Stimulated activated CD8-positive, alpha-beta memory T cell treated with anti-CD3 and anti-CD28 coated beads, Interleukin-15, amount 100 ng/mL, for 48 hours (primary cell): ENCODE measurements around the gene MACROH2A1.

Source experiments
- DNase-seq, 2 donors: peaks; one replicate each; pipeline ENCODE4 v3.0.0-alpha.2; 2020; ENCODE audit warnings: low read depth in 2 of 2

Gene MACROH2A1

GRCh38 chr5:135355169-135355568 lies 43.9 kb downstream of the MACROH2A1 start:
- DNase-seq, result no peak

GRCh38 chr5:135353952-135354721 lies 44.9 kb downstream of the MACROH2A1 start:
- DNase-seq, result no peak

DNA sequence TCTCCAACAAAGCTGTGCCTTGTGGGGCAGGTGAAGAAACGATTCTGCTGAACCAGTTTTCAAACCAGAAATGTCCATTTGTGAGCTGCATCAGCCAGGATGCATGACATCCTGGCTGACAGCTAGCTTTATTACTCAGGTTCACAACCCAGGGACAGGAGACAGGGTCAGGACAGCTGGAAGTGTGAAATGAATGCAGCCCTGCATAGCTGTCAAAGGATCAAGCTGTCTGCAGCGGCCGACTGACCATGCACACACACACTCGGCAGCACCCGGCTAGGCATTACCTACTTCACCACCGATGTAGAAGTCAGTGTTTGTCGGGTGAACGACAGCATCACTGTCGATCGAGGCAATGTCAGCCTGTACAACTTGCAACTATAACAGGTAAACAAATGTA lies 48.5 kb downstream of the MACROH2A1 start:
- no peak for DNase-seq

DNA sequence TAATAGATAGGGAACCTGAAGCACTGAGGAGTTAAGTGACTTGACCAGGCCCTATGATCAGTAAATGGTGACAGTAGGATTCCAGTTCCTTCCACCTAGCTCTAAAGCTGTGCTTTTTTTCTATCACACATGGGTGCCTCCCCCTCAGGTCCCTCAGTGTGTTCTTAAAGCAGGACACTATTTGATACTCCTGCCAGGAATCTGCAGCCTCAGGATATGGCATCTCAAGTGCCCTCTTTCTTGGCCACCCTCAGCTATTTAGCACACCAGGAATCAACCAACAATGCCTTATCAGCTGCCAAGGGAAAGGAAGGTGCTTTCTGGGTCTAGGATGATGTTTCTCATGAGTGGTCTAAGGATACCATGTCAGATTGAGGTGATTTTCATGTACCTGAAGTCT lies 49.1 kb downstream of the MACROH2A1 start:
- no peak for DNase-seq

- no peak for DNase-seq
Observed at GRCh38 chr5:135349451-135349850, 49.6 kb downstream of the MACROH2A1 start.

DNA sequence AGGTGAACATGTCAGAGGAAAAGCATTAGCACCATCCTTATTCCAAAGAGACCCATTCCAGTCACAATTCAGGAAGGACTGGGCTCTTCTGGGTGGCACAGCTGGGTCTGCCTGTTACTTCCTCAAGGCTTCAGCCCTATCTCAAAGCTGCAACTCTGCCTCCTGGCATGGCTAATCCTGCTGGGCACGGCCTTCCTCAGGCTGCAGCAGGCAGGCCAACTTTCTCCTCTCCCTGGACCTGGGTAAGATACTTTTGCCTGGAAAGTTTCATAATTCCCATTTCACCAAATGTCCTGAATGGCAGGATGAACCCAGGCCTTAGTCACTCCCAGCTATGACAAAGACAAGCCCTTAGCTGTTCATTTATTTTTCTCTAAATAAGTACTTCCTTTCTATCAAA lies 50.1 kb downstream of the MACROH2A1 start:
- DNase-seq, result no peak

DNA sequence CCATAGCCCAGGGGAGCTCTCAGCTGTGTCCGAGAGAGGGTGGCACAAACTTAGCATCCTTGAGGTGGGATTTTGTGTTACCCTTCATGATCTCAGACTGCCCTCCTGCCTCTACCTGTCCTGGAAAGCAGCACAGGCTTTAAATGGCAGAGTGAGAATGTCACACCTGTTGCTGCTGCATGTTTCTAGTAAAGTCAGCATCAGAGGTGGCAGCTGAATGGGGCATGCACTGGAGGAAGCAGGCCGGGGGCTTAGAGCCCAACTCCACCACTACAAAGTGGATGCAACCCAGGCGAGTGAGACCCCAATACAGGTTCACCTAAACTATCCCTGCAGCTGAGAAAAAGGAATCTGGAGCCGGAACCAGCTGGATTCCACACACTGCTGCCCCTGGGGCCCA lies 51.6 kb downstream of the MACROH2A1 start:
- DNase-seq, result no peak

- no peak for DNase-seq
Observed at GRCh38 chr5:135345956-135346731, 52.9 kb downstream of the MACROH2A1 start.

DNA sequence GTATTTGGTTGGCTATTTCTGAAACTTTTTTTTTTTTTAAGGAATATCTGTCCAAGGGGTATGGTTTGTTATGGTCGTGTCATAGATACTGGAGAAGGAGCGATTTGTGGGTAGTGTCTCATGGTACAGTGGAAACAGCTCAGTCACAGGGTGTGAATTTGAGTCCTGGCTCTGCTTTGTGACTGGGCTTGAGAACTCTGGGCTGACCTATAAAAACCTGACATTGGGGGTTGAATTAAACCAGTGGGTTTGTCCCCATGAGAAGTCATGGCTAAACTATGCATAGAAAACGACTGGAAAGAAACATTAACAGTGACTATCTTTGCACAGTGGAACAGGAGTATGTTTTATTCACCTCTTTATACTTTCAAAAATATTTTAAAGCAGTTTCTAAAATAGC lies 54.7 kb downstream of the MACROH2A1 start:
- DNase-seq, result no peak

DNA sequence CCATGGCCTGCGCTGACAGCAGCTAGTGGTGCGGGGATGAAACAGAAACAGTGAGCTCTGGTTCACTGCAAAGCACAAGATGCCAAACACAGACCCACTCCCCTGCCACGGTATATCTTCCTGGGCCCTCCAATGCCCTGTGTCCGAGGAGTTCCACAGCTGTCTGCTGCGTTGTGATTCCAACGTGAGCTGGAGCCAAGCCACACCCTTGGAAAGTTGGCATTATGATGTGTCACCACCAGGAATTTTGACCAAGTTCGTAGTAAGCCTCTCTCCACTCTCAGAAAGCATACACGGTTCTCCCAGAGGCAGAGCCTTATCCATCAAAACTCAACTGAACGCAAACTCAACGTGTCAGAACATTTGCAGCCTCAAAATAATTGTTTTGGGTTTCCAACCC lies 55.6 kb downstream of the MACROH2A1 start:
- no peak for DNase-seq

- no peak for DNase-seq
Observed at GRCh38 chr5:135342551-135342875, 56.5 kb downstream of the MACROH2A1 start.

- no peak for DNase-seq
Observed at GRCh38 chr5:135341696-135342550, 57.1 kb downstream of the MACROH2A1 start.

DNA sequence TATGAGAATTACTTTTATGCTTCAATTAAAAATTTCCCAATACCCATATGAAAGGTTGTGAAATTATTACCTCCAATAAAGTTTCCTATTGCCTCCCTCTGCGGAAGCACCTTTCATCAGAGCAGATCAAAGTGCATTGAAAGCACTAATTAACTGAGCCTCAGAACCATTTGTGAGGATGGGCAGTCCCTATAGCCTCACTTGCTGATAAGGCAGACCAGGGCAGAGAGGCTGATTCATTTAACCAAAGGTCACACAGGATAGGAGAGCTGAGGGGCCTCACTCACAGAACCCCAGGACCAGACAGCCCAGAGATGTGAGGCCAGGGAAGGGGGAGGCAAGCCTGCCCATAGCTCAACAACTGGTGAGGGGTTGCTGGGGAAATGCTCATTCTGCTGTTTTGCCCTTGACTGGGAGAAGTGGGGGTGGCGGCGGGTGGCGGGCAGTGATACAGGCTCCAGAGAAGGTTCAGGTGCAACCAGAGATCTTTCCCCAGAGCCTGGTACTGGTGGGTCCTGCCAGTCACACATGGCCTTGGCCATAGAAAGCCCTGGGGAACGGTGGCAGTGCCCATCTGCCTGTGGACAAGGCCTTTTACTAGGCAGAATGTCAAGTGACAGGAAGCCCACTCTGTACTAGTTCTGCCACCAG lies 57.9 kb downstream of the MACROH2A1 start:
- no peak for DNase-seq

DNA sequence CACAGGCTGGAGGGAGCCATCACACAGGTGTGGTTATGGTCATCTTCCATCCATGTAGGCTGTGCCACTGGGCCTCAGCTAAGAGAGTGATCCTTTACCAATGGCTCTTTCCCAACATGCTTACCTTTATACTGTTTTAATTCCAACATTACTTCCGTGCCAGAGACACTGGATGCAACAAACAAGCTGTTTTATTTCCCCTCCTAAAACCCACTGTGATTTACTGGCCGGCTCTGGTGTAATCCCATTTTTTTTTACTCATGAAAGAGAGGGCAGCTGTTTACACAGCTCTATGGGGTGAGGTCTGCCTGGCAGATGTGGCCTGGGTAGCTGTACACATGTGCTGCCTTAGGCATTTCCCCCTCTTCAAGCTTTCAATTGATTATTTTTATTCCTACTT lies 58.5 kb downstream of the MACROH2A1 start:
- no peak for DNase-seq

- no peak for DNase-seq
Observed at GRCh38 chr5:135339623-135340022, 59.4 kb downstream of the MACROH2A1 start.

DNA sequence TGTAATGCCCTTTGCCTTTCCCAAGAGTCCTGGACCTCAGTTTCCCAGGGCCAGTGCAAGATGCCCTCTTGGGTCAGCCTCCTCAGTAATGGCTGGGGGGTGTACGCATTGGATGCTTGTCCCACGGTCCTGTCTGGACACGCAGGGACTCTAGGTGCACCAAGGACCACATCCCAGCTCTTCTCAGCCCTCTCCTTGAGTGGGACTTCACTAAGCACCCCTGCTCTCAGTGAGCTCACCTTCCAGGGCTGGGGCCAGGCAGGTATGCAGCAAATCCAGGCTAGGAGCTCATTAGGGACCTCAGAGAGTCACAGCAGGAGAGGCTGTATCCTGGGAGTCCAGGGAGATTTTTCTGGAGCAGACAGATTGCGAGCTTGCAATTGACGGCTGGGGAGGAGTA lies 59.8 kb downstream of the MACROH2A1 start:
- no peak for DNase-seq

GRCh38 chr5:135337064-135337463 lies 62.0 kb downstream of the MACROH2A1 start:
- no peak for DNase-seq

GRCh38 chr5:135335031-135335828 lies 63.8 kb downstream of the MACROH2A1 start:
- no peak for DNase-seq

GRCh38 chr5:135333732-135334515 lies 65.1 kb downstream of the MACROH2A1 start:
- DNase-seq, result no peak

DNA sequence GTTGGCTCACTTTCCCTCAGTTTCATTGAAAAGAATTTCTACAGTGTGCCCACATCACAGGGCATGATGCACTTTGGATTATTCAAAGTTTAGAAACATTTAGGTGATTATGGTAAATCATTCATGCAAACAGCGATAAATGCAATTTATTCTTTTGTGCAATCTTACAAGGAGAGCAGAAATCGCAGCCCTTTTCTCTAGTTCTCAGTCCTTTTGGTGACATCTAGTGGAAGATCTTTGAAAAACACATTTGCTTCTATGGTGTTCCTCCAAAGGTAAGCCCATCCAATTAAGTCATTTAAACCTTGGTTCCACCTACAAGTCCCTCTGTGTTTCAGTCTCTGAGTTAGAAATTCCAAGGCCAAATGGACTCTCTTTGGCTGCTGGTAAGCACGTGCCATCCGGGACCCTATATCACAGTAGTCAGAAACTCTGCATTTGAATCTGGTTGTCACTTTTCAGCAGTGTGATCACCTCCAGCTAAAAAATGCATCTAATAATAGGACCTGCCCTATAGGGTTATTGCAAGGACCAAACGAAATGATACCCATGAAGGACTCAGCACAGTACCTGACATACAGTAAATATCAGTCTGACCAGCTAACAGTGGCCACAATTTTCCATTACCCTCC lies 66.4 kb downstream of the MACROH2A1 start:
- DNase-seq, result no peak
